A549 (cell line): ENCODE data around the gene MPZ. TPM values are rescaled to one million over a fixed set of nuclear protein-coding genes. Genes with fewer than 3 reads are reported as not detected.

ENCODE experiments used
- ATAC-seq, 2 experiments: fragments of 200-7000 bp in 1 of 2; fragments of >200 bp in 1 of 2; cut with Nextera tagmentation in 1 of 2; cut with Tn5 transposase in 1 of 2; 3 replicates each; pipeline versions ENCODE4 v1.8.0 to v1.9.1; 2018 to 2020; ENCODE audit warnings: mild to moderate bottlenecking in 1 of 2, moderate library complexity in 1 of 2
- CTCF ChIA-PET: fragments of 300-600 bp; sonication (Branson Sonifier 250); formaldehyde crosslinking; extraction: SDS; loops from one replicate; lab custom pipeline; 2021; ENCODE audit warnings: antibody characterized with exemption, inconsistent platforms; lab: Yijun Ruan, JAX
- POLR2A ChIA-PET: fragments of 350-600 bp; formaldehyde crosslinking; extraction: SDS; loops from one replicate; lab custom pipeline; 2021; ENCODE audit warnings: antibody characterized with exemption, inconsistent platforms; lab: Yijun Ruan, JAX
- DNase-seq, 2 experiments: peaks; one replicate each; pipeline versions ENCODE4 v3.0.0 to v3.0.0-alpha.2; 2011 to 2016; ENCODE audit warnings: low read depth in 1 of 2, low spot score in 1 of 2
- FAIRE-seq: peaks from 2 replicates; lab custom pipeline; 2011; peaks lifted over from hg19 to GRCh38; lab: Jason Lieb, UNC
- H3K27ac ChIP-seq, 2 experiments: fragments of >200 bp; sonication (Bioruptor Twin); formaldehyde crosslinking; 3 replicates each; pipeline ENCODE4 v1.5.1; 2016 to 2017
- H3K4me1 ChIP-seq: fragments of >200 bp; sonication (Bioruptor Twin); formaldehyde crosslinking; 3 replicates; pipeline ENCODE4 v1.6.1; 2016
- H3K4me2 ChIP-seq: fragments of >200 bp; sonication (Bioruptor Twin); formaldehyde crosslinking; 3 replicates; pipeline ENCODE4 v1.6.1; 2016
- H3K4me3 ChIP-seq: fragments of >200 bp; sonication (Bioruptor Twin); formaldehyde crosslinking; 3 replicates; pipeline ENCODE4 v1.5.1; 2016
- H3K9me3 ChIP-seq: fragments of >200 bp; sonication (Bioruptor Twin); formaldehyde crosslinking; 3 replicates; pipeline ENCODE4 v1.6.1; 2016
- BHLHE40 ChIP-seq: IDR thresholded peaks from 2 replicates; pipeline ENCODE4 v1.6.1; 2012; ENCODE audit warnings: low read depth, low read length, inconsistent platforms
- CBX8 ChIP-seq: fragments of 200-600 bp; sonication (generic); IDR thresholded peaks from 2 replicates; pipeline ENCODE4 v1.6.1; 2016
- CEBPB ChIP-seq, 2 experiments: fragments of >200 bp in 1 of 2; sonication (Bioruptor Twin) in 1 of 2; formaldehyde crosslinking in 1 of 2; IDR thresholded peaks; 2 replicates each; pipeline ENCODE4 v1.6.1; 2012 to 2016
- CHD2 ChIP-seq: fragments of 150-350 bp; IDR thresholded peaks from 2 replicates; pipeline ENCODE4 v1.6.1; 2014; ENCODE audit warnings: low read length; ENCODE audit not compliant: partially characterized antibody
- EHMT2 ChIP-seq: fragments of 200-600 bp; sonication (generic); IDR thresholded peaks from 2 replicates; pipeline ENCODE4 v1.6.1; 2016; ENCODE audit warnings: antibody characterized with exemption, low read depth, mild to moderate bottlenecking, moderate library complexity
- EP300 ChIP-seq, 2 experiments: fragments of >200 bp; sonication (Bioruptor Twin); formaldehyde crosslinking; IDR thresholded peaks; 2 replicates in 1 of 2; 3 replicates in 1 of 2; pipeline ENCODE4 v1.6.1; 2016 to 2017
- FOSB ChIP-seq: fragments of 250-450 bp; sonication (Bioruptor Pico); IDR thresholded peaks from 2 replicates; pipeline ENCODE4 v1.5.0; 2020; ENCODE audit warnings: mild to moderate bottlenecking, moderate library complexity
- FOXS1 ChIP-seq: fragments of 250-450 bp; sonication (Bioruptor Pico); IDR thresholded peaks from 2 replicates; pipeline ENCODE4 v1.5.0; 2020; ENCODE audit warnings: mild to moderate bottlenecking, moderate library complexity
- HDAC2 ChIP-seq: fragments of 200-600 bp; sonication (generic); IDR thresholded peaks from 2 replicates; pipeline ENCODE4 v1.6.1; 2016
- HES2 ChIP-seq: fragments of >200 bp; sonication (Bioruptor Twin); formaldehyde crosslinking; IDR thresholded peaks from 2 replicates; pipeline ENCODE4 v1.6.1; 2016
- HOXB13 ChIP-seq: fragments of 250-450 bp; sonication (Bioruptor Pico); IDR thresholded peaks from 2 replicates; pipeline ENCODE4 v1.5.0; 2020; ENCODE audit warnings: low read depth, mild to moderate bottlenecking, moderate library complexity
- JUN ChIP-seq, 2 experiments: fragments of >200 bp; sonication (Bioruptor Twin); formaldehyde crosslinking; IDR thresholded peaks; 2 replicates in 1 of 2; 3 replicates in 1 of 2; pipeline ENCODE4 v1.6.1; 2016 to 2017
- MAFK ChIP-seq: fragments of 450-650 bp; IDR thresholded peaks from 2 replicates; pipeline ENCODE4 v1.6.1; 2014; ENCODE audit not compliant: partially characterized antibody
- MYC ChIP-seq: IDR thresholded peaks from 2 replicates; pipeline ENCODE4 v1.6.1; 2012; ENCODE audit warnings: mild to moderate bottlenecking, inconsistent platforms, low read length, improper control_type of control experiment, borderline replicate concordance
- NPAS2 ChIP-seq: fragments of 250-450 bp; sonication (Bioruptor Pico); IDR thresholded peaks from 2 replicates; pipeline ENCODE4 v1.8.0; 2022; ENCODE audit warnings: mild to moderate bottlenecking, moderate library complexity, borderline replicate concordance
- NR3C1 ChIP-seq: fragments of >200 bp; sonication (Bioruptor Twin); formaldehyde crosslinking; IDR thresholded peaks from 3 replicates; pipeline ENCODE4 v1.6.1; 2017
- PBX3 ChIP-seq: IDR thresholded peaks from 2 replicates; pipeline ENCODE4 v1.6.1; 2012
- POLR2A ChIP-seq: IDR thresholded peaks from 2 replicates; pipeline ENCODE4 v1.6.1; 2012; ENCODE audit warnings: mild to moderate bottlenecking, low read length
- POLR2AphosphoS2 ChIP-seq: conservative IDR thresholded peaks from 2 replicates; pipeline ENCODE4 v1.6.1; 2012; ENCODE audit warnings: low read length, improper control_type of control experiment, inconsistent platforms
- RAD21 ChIP-seq, 2 experiments: fragments of >200 bp in 1 of 2; sonication (Bioruptor Twin) in 1 of 2; formaldehyde crosslinking in 1 of 2; IDR thresholded peaks in 1 of 2; conservative IDR thresholded peaks in 1 of 2; 2 replicates in 1 of 2; 3 replicates in 1 of 2; pipeline ENCODE4 v1.6.1; 2012 to 2018; ENCODE audit warnings: inconsistent platforms in 1 of 2
- RARB ChIP-seq: fragments of 250-450 bp; sonication (Bioruptor Pico); IDR thresholded peaks from 2 replicates; pipeline ENCODE4 v1.8.0; 2021; ENCODE audit warnings: mild to moderate bottlenecking, moderate library complexity
- RFX5 ChIP-seq: fragments of 450-650 bp; IDR thresholded peaks from 2 replicates; pipeline ENCODE4 v1.7.1; 2014; ENCODE audit warnings: antibody characterized with exemption, mild to moderate bottlenecking, moderate library complexity
- RNF2 ChIP-seq: fragments of 200-600 bp; sonication (generic); IDR thresholded peaks from 2 replicates; pipeline ENCODE4 v1.6.1; 2016; ENCODE audit warnings: low read depth, mild to moderate bottlenecking, antibody characterized with exemption, moderate library complexity, borderline replicate concordance
- SMC3 ChIP-seq: fragments of >200 bp; sonication (Bioruptor Twin); formaldehyde crosslinking; IDR thresholded peaks from 3 replicates; pipeline ENCODE4 v1.6.1; 2018; ENCODE audit warnings: inconsistent platforms
- SREBF2 ChIP-seq: fragments of 450-650 bp; IDR thresholded peaks from 2 replicates; pipeline ENCODE4 v1.6.1; 2014; ENCODE audit warnings: mild to moderate bottlenecking, moderate library complexity
- WGBS: methylation state at CpG from one replicate; pipeline ENCODE4 v1.1.6; 2017; ENCODE audit errors: missing lambda C conversion rate; 5-methylcytosine and 5-hydroxymethylcytosine counted together
- polyA plus RNA-seq, 4 experiments: library from polyadenylated mRNA; depleted of rRNA in 3 of 4; stranded (reverse); fragments of >200 nt; fragmentation: RNase III in 1 of 4; extraction: RNeasy Plus Mini Kit Qiagen cat#74134 plus additional on column Dnase treatment in 1 of 4; gene quantifications; 2 replicates in 3 of 4; 3 replicates in 1 of 4; pipeline ENCODE4 v1.2.3, GENCODE V29; 2011 to 2017
- TF ChIP-seq, protein P1 (sequence below): fragments of 250-450 bp; sonication (Bioruptor Pico); IDR thresholded peaks from 2 replicates; pipeline ENCODE4 v1.5.0; 2020; ENCODE audit warnings: low read depth, mild to moderate bottlenecking, moderate library complexity
- TF ChIP-seq, protein P2 (sequence below): fragments of 200-600 bp; sonication (generic); IDR thresholded peaks from 2 replicates; pipeline ENCODE4 v1.6.1; 2016; ENCODE audit warnings: antibody characterized with exemption, mild to moderate bottlenecking, moderate library complexity

MPZ gene
- polyA plus RNA-seq, 2 of the 4 experiments (the other 2 are of a cell fraction) = 0.17 to 0.83 TPM

GRCh38 chr1:161285521-161285920 lies 24.2 kb downstream of the MPZ start (continued):
- TF ChIP-seq, protein P1, sequence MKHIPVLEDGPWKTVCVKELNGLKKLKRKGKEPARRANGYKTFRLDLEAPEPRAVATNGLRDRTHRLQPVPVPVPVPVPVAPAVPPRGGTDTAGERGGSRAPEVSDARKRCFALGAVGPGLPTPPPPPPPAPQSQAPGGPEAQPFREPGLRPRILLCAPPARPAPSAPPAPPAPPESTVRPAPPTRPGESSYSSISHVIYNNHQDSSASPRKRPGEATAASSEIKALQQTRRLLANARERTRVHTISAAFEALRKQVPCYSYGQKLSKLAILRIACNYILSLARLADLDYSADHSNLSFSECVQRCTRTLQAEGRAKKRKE = no peak

GRCh38 chr1:161285113-161285512 lies 24.7 kb downstream of the MPZ start:
- FAIRE-seq = no peak
- ATAC-seq = peak; percentile 75 to 76; a peak in 5 of 6 replicates
- H3K4me1 ChIP-seq = no peaks in the 10 kb centered on the region
- no peak overlapping the region for H3K4me2 ChIP-seq
- TF ChIP-seq HDAC2 (no peak), SREBF2 (no peak), PBX3 (no peak), RARB (CRISPR knock-in tag) (no peak), POLR2A (no peak), CBX8 (no peak), HOXB13 (no peak), NPAS2 (CRISPR knock-in tag) (no peak), EHMT2 (no peak), CHD2 (no peak), EP300 (IDR thresholded peaks at IDR 0.05) (no peak), CEBPB (IDR thresholded peaks at IDR 0.05) (no peak), JUN (IDR thresholded peaks at IDR 0.05) (no peak), RNF2 (no peak), FOXS1 (CRISPR knock-in tag) (no peak), SMC3 (no peak)
- TF ChIP-seq, protein P2, sequence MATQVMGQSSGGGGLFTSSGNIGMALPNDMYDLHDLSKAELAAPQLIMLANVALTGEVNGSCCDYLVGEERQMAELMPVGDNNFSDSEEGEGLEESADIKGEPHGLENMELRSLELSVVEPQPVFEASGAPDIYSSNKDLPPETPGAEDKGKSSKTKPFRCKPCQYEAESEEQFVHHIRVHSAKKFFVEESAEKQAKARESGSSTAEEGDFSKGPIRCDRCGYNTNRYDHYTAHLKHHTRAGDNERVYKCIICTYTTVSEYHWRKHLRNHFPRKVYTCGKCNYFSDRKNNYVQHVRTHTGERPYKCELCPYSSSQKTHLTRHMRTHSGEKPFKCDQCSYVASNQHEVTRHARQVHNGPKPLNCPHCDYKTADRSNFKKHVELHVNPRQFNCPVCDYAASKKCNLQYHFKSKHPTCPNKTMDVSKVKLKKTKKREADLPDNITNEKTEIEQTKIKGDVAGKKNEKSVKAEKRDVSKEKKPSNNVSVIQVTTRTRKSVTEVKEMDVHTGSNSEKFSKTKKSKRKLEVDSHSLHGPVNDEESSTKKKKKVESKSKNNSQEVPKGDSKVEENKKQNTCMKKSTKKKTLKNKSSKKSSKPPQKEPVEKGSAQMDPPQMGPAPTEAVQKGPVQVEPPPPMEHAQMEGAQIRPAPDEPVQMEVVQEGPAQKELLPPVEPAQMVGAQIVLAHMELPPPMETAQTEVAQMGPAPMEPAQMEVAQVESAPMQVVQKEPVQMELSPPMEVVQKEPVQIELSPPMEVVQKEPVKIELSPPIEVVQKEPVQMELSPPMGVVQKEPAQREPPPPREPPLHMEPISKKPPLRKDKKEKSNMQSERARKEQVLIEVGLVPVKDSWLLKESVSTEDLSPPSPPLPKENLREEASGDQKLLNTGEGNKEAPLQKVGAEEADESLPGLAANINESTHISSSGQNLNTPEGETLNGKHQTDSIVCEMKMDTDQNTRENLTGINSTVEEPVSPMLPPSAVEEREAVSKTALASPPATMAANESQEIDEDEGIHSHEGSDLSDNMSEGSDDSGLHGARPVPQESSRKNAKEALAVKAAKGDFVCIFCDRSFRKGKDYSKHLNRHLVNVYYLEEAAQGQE = no peak
- H3K4me3 ChIP-seq = no peak overlapping the region
- no peak overlapping the region for H3K27ac ChIP-seq
- no peaks in the 10 kb centered on the region for H3K9me3 ChIP-seq
- POLR2A ChIA-PET = no interaction called here
- CTCF ChIA-PET = interaction anchor here (0.6 kb wide), 3 partner anchors 14 to 1484 kb away, joined by 3 to 4 read pairs (median 3); no protein-coding TSS in a partner anchor
- no peak for DNase-seq
- WGBS = 51% methylated on average over 2 of the region's 2 CpGs

- Histone ChIP-seq H3K4me3 (no peak overlapping the region), H3K4me1 (no peaks in the 10 kb centered on the region), H3K4me2 (no peak overlapping the region), H3K9me3 (no peaks in the 10 kb centered on the region), H3K27ac (no peak overlapping the region)
- 61% methylated on average over 1 of the region's 1 CpG for WGBS
- ChIA-PET POLR2A (no interaction called here), CTCF (interaction anchor here (0.7 to 2.0 kb wide), 5 partner anchors 8 to 99 kb away, joined by 3 to 7 read pairs (median 4); no protein-coding TSS in a partner anchor)
- DNase-seq (no peak), FAIRE-seq (no peak), ATAC-seq (no peak)
- no peak for TF ChIP-seq HES2
- no peak for TF ChIP-seq FOXS1 (CRISPR knock-in tag)
- no peak for TF ChIP-seq POLR2AphosphoS2
- TF ChIP-seq BHLHE40 = no peak
- no peak for TF ChIP-seq MAFK
- TF ChIP-seq NR3C1 = no peak
- TF ChIP-seq, protein P1 = no peak
- no peak for TF ChIP-seq RFX5
- TF ChIP-seq MYC = no peak
- TF ChIP-seq FOSB = no peak
- no peak for TF ChIP-seq CEBPB (IDR thresholded peaks at IDR 0.05)
- no peak for TF ChIP-seq RNF2
- TF ChIP-seq SREBF2 = no peak
- no peak for TF ChIP-seq RAD21 (conservative IDR thresholded peaks at IDR 0.05 in 1 of 2, IDR thresholded peaks at IDR 0.05 in 1 of 2)
Observed at GRCh38 chr1:161282991-161283390, 26.8 kb downstream of the MPZ start.
